ENCODE results near the gene RFT1.

- TF ChIP-seq, protein P1, sequence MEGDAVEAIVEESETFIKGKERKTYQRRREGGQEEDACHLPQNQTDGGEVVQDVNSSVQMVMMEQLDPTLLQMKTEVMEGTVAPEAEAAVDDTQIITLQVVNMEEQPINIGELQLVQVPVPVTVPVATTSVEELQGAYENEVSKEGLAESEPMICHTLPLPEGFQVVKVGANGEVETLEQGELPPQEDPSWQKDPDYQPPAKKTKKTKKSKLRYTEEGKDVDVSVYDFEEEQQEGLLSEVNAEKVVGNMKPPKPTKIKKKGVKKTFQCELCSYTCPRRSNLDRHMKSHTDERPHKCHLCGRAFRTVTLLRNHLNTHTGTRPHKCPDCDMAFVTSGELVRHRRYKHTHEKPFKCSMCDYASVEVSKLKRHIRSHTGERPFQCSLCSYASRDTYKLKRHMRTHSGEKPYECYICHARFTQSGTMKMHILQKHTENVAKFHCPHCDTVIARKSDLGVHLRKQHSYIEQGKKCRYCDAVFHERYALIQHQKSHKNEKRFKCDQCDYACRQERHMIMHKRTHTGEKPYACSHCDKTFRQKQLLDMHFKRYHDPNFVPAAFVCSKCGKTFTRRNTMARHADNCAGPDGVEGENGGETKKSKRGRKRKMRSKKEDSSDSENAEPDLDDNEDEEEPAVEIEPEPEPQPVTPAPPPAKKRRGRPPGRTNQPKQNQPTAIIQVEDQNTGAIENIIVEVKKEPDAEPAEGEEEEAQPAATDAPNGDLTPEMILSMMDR (conservative IDR thresholded peaks at IDR 0.05 in 1 of 2, IDR thresholded peaks at IDR 0.05 in 1 of 2; ENCODE audit: extremely low read depth in 1 of 2, insufficient read depth in 1 of 2, low read depth in 1 of 2, low read length in 2 of 2), result no peak
- TF ChIP-seq EZH2 (IDR thresholded peaks at IDR 0.05; ENCODE audit: borderline replicate concordance, low read length), result no peak
These were observed 52.6 kb downstream of the RFT1 start for GRCh38 chr3:53077476-53078220.

Data from mammary epithelial cell (primary cell).